ENCODE measurements around the gene PES1. TPM values are rescaled to one million over a fixed set of nuclear protein-coding genes. Genes with fewer than 3 reads are reported as not detected.
A peak's percentile ranks its signal among the peaks of the same experiment; 100 is the strongest.
"Not testable (repeated sequence)": the region's sequence is repeated elsewhere in the genome, so short reads cannot be mapped to it uniquely, and the experiment has no call there.

PES1 gene
- total and polyA plus RNA-seq, 7 experiments from 2014 or later: 34.6 to 84.2 (median 56.3) TPM

DNA sequence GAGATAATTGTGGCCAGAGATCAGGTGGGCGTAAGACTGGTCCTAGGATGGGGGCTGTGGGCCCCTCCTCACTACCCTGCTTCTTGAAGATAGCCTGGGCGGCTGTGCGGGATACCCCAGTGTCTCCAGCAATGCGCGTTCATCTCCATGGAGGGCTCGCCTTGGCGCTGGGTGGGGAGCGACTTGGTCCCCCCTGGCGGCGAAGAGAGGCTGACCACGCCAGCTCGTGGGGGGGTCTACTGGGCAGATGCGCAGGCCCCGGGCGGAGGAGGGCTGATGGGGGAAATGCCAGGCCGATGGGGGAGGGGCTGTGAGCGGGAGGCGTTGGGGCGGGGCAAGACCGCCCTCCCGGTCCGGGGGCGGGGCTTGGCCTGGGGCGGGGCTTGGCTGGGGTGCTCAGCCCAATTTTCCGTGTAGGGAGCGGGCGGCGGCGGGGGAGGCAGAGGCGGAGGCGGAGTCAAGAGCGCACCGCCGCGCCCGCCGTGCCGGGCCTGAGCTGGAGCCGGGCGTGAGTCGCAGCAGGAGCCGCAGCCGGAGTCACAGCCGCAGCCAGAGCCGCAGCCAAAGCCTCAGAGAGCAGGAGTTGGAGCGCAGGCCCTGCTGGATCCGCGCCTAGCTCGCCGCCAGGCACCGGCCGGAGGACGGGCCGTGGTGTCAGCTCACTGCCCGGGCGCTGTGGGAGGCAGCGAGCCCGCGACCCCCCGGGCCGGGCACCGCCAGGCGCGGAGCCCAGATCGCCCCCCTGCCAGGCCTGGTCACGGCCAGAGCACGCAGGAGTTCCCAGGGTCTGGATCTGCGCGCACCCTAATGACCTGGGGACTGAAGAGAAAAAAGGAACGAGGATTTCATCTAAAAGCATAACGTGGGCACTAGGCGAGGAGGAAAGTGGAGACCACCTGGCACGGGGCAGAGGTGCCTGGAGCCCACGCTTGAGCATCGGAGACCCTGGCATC lies 43.8 kb upstream of the PES1 start, which contains the start of gene SLC35E4:
Gene SLC35E4 (plus strand): TSS at position 509 of the 953 bp plus-strand sequence. CDS start 670 bp downstream, outside the sequence.
- Histone ChIP-seq H3K4me3 (ENCODE audit: low read length) (peak within 1 kb of the TSS; percentile 77), H3K27ac (ENCODE audit: low read depth, low read length) (peak within 1 kb of the TSS; percentile 70), H3K9me3 (ENCODE audit: control insufficient read depth in 2 of 3, low read length in 3 of 3) (no peaks in the 10 kb centered on the region), H3K4me1 (ENCODE audit: control insufficient read depth in 2 of 2, insufficient read depth in 2 of 2, low read length in 2 of 2) (peaks cover 18 to 27% of the 10 kb centered on the region in 2 donors), H3K36me3 (ENCODE audit: control insufficient read depth in 2 of 3, insufficient read depth in 3 of 3, low read length in 3 of 3) (no peaks in the 10 kb centered on the region), H3K27me3 (ENCODE audit: control insufficient read depth in 2 of 2, insufficient read depth in 2 of 2, low read length in 2 of 2) (no peaks in the 10 kb centered on the region)
- peak; percentile 87 to 98 (median 93) for DNase-seq
- Mint-ChIP-seq H3K27ac (peak within 1 kb of the TSS; percentile 75 to 93 (median 87)), H3K4me3 (peak within 1 kb of the TSS; percentile 82 to 92 (median 87)), H3K4me1 (peaks cover 13 to 25% (median 23%) of the 10 kb centered on the region in 7 donors), H3K9me3 (peaks cover 0 to 4% (median 0%) of the 10 kb centered on the region in 11 donors), H3K36me3 (peaks cover 0 to 8% (median 4%) of the 10 kb centered on the region in 5 donors), H3K27me3 (no peaks in the 10 kb centered on the region)
- intact Hi-C loops (cut with micrococcal nuclease): loop anchor here (1.0 to 2.0 kb wide), 8 partner anchors 13 to 472 kb away; partner anchors contain the start of genes DUSP18 (in 2 of the 2), OSBP2 (in 1 of the 2), SELENOM (in 1 of the 2) and TUG1 (in 1 of the 2)
- POLR2A ChIA-PET: interaction anchor here (0.7 to 2.9 kb wide), 17 partner anchors 13 to 987 kb away, joined by 3 to 14 read pairs (median 4); partner anchors contain the start of genes DUSP18, OSBP2, SELENOM and SMTN
- CTCF ChIA-PET: interaction anchor here (0.5 to 4.3 kb wide), 13 partner anchors 15 to 596 kb away, joined by 3 to 56 read pairs (median 4); partner anchors contain the start of genes DUSP18, MORC2, PES1 and TUG1
- peak; percentile 93 for ATAC-seq

GRCh38 chr22:30634471-30635233 lies 42.9 kb upstream of the PES1 start:
- Mint-ChIP-seq H3K4me3 (peak overlapping the region; percentile 77 to 92 (median 83)), H3K27ac (peak overlapping the region; percentile 75 to 93 (median 85)), H3K27me3 (no peaks in the 10 kb centered on the region), H3K9me3 (peaks cover 0 to 4% (median 0%) of the 10 kb centered on the region in 11 donors), H3K4me1 (peaks cover 13 to 25% (median 23%) of the 10 kb centered on the region in 7 donors), H3K36me3 (peaks cover 0 to 6% (median 4%) of the 10 kb centered on the region in 5 donors)
- DNase-seq: peak; percentile 79 to 91 (median 88)
- intact Hi-C loops (cut with micrococcal nuclease): loop anchor here (1.0 to 5.0 kb wide), 15 partner anchors 14 to 597 kb away; partner anchors contain the start of genes DUSP18 (in 2 of the 2), OSBP2 (in 1 of the 2), SELENOM (in 1 of the 2) and TUG1 (in 1 of the 2)
- CTCF ChIA-PET: interaction anchor here (0.6 to 4.3 kb wide), 18 partner anchors 16 to 597 kb away, joined by 3 to 56 read pairs (median 3); partner anchors contain the start of genes DUSP18, MORC2, PES1 and TUG1
- Histone ChIP-seq H3K36me3 (ENCODE audit: control insufficient read depth in 2 of 3, insufficient read depth in 3 of 3, low read length in 3 of 3) (no peaks in the 10 kb centered on the region), H3K4me3 (ENCODE audit: low read length) (peak overlapping the region; percentile 77), H3K27me3 (ENCODE audit: control insufficient read depth in 2 of 2, insufficient read depth in 2 of 2, low read length in 2 of 2) (no peaks in the 10 kb centered on the region), H3K4me1 (ENCODE audit: control insufficient read depth in 2 of 2, insufficient read depth in 2 of 2, low read length in 2 of 2) (peaks cover 18 to 27% of the 10 kb centered on the region in 2 donors), H3K27ac (ENCODE audit: low read depth, low read length) (peak overlapping the region; percentile 70), H3K9me3 (ENCODE audit: control insufficient read depth in 2 of 3, low read length in 3 of 3) (no peaks in the 10 kb centered on the region)
- POLR2A ChIA-PET: interaction anchor here (0.6 to 2.9 kb wide), 17 partner anchors 14 to 988 kb away, joined by 3 to 14 read pairs (median 4); partner anchors contain the start of genes DUSP18, OSBP2, SMTN and TCN2
- ATAC-seq: peak; percentile 76

GRCh38 chr22:30631469-30631868 lies 39.8 kb upstream of the PES1 start:
- POLR2A ChIA-PET; H3K4me3 ChIP-seq (ENCODE audit: low read length); ATAC-seq; H3K36me3 Mint-ChIP-seq; DNase-seq; CTCF ChIA-PET; H3K9me3 Mint-ChIP-seq; H3K27me3 Mint-ChIP-seq; H3K36me3 ChIP-seq (ENCODE audit: control insufficient read depth in 2 of 3, insufficient read depth in 3 of 3, low read length in 3 of 3); H3K27me3 ChIP-seq (ENCODE audit: control insufficient read depth in 2 of 2, insufficient read depth in 2 of 2, low read length in 2 of 2); H3K27ac Mint-ChIP-seq; H3K9me3 ChIP-seq (ENCODE audit: control insufficient read depth in 2 of 3, low read length in 3 of 3); H3K4me3 Mint-ChIP-seq; H3K27ac ChIP-seq (ENCODE audit: low read depth, low read length): not testable (repeated sequence)
- peaks cover 6 to 17% of the 10 kb centered on the region in 2 donors for H3K4me1 ChIP-seq (ENCODE audit: control insufficient read depth in 2 of 2, insufficient read depth in 2 of 2, low read length in 2 of 2)
- intact Hi-C loops (cut with micrococcal nuclease): loop anchor here in 1 of 2 donors (5.0 kb wide), 1 partner anchor 111 kb away; no protein-coding TSS in a partner anchor
- H3K4me1 Mint-ChIP-seq: peaks cover 7 to 18% (median 15%) of the 10 kb centered on the region in 7 donors

- Mint-ChIP-seq H3K27me3 (no peaks in the 10 kb centered on the region), H3K9me3 (no peaks in the 10 kb centered on the region), H3K36me3 (no peaks in the 10 kb centered on the region), H3K4me3 (no peak overlapping the region), H3K27ac (no peak overlapping the region), H3K4me1 (no peaks in the 10 kb centered on the region)
- Histone ChIP-seq H3K4me1 (ENCODE audit: control insufficient read depth in 2 of 2, insufficient read depth in 2 of 2, low read length in 2 of 2) (no peaks in the 10 kb centered on the region), H3K27ac (ENCODE audit: low read depth, low read length) (no peak overlapping the region), H3K4me3 (ENCODE audit: low read length) (no peak overlapping the region), H3K36me3 (ENCODE audit: control insufficient read depth in 2 of 3, insufficient read depth in 3 of 3, low read length in 3 of 3) (no peaks in the 10 kb centered on the region), H3K27me3 (ENCODE audit: control insufficient read depth in 2 of 2, insufficient read depth in 2 of 2, low read length in 2 of 2) (no peaks in the 10 kb centered on the region), H3K9me3 (ENCODE audit: control insufficient read depth in 2 of 3, low read length in 3 of 3) (no peaks in the 10 kb centered on the region)
- CTCF ChIA-PET: no interaction called here
- POLR2A ChIA-PET: no interaction called here
- DNase-seq: no peak
- no peak for ATAC-seq
- intact Hi-C loops (cut with micrococcal nuclease): no loop called here
These were observed 36.8 kb upstream of the PES1 start for GRCh38 chr22:30628491-30628890.

GRCh38 chr22:30627471-30627870 lies 35.8 kb upstream of the PES1 start:
- Mint-ChIP-seq H3K4me3 (no peak overlapping the region), H3K27ac (no peak overlapping the region), H3K4me1 (no peaks in the 10 kb centered on the region), H3K27me3 (no peaks in the 10 kb centered on the region), H3K36me3 (no peaks in the 10 kb centered on the region), H3K9me3 (no peaks in the 10 kb centered on the region)
- ChIA-PET CTCF (no interaction called here), POLR2A (no interaction called here)
- Histone ChIP-seq H3K4me3 (ENCODE audit: low read length) (no peak overlapping the region), H3K4me1 (ENCODE audit: control insufficient read depth in 2 of 2, insufficient read depth in 2 of 2, low read length in 2 of 2) (no peaks in the 10 kb centered on the region), H3K27ac (ENCODE audit: low read depth, low read length) (no peak overlapping the region), H3K9me3 (ENCODE audit: control insufficient read depth in 2 of 3, low read length in 3 of 3) (no peaks in the 10 kb centered on the region), H3K27me3 (ENCODE audit: control insufficient read depth in 2 of 2, insufficient read depth in 2 of 2, low read length in 2 of 2) (no peaks in the 10 kb centered on the region), H3K36me3 (ENCODE audit: control insufficient read depth in 2 of 3, insufficient read depth in 3 of 3, low read length in 3 of 3) (no peaks in the 10 kb centered on the region)
- intact Hi-C loops (cut with micrococcal nuclease): no loop called here
- ATAC-seq (no peak), DNase-seq (no peak)

DNA sequence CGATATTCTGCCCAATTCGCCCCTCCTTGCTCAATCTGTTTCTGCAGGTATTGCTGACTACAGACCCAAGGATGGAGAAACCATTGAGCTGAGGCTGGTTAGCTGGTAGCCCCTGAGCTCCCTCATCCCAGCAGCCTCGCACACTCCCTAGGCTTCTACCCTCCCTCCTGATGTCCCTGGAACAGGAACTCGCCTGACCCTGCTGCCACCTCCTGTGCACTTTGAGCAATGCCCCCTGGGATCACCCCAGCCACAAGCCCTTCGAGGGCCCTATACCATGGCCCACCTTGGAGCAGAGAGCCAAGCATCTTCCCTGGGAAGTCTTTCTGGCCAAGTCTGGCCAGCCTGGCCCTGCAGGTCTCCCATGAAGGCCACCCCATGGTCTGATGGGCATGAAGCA lies 34.7 kb upstream of the PES1 start:
- POLR2A ChIA-PET: no interaction called here

More for the DNA sequence above, 34.7 kb upstream of the PES1 start:
- Mint-ChIP-seq H3K4me1 (no peaks in the 10 kb centered on the region), H3K27ac (no peak overlapping the region), H3K9me3 (no peaks in the 10 kb centered on the region), H3K36me3 (no peaks in the 10 kb centered on the region), H3K27me3 (no peaks in the 10 kb centered on the region), H3K4me3 (no peak overlapping the region)
- H3K4me1 ChIP-seq (ENCODE audit: control insufficient read depth in 2 of 2, insufficient read depth in 2 of 2, low read length in 2 of 2): no peaks in the 10 kb centered on the region
- no peak overlapping the region for H3K4me3 ChIP-seq (ENCODE audit: low read length)
- CTCF ChIA-PET: interaction anchor here (0.6 kb wide), 1 partner anchor 293 kb away, joined by 5 read pairs; no protein-coding TSS in a partner anchor
- intact Hi-C loops (cut with micrococcal nuclease): no loop called here
- no peaks in the 10 kb centered on the region for H3K27me3 ChIP-seq (ENCODE audit: control insufficient read depth in 2 of 2, insufficient read depth in 2 of 2, low read length in 2 of 2)
- ATAC-seq (no peak), DNase-seq (no peak)
- no peak overlapping the region for H3K27ac ChIP-seq (ENCODE audit: low read depth, low read length)
- no peaks in the 10 kb centered on the region for H3K36me3 ChIP-seq (ENCODE audit: control insufficient read depth in 2 of 3, insufficient read depth in 3 of 3, low read length in 3 of 3)
- H3K9me3 ChIP-seq (ENCODE audit: control insufficient read depth in 2 of 3, low read length in 3 of 3): no peaks in the 10 kb centered on the region

Measured in naive thymus-derived CD4-positive, alpha-beta T cell (primary cell).